ENCODE results near the gene UNC93A.
"Not testable (repeated sequence)": the region's sequence is repeated elsewhere in the genome, so short reads cannot be mapped to it uniquely, and the experiment has no call there.

UNC93A gene

DNA sequence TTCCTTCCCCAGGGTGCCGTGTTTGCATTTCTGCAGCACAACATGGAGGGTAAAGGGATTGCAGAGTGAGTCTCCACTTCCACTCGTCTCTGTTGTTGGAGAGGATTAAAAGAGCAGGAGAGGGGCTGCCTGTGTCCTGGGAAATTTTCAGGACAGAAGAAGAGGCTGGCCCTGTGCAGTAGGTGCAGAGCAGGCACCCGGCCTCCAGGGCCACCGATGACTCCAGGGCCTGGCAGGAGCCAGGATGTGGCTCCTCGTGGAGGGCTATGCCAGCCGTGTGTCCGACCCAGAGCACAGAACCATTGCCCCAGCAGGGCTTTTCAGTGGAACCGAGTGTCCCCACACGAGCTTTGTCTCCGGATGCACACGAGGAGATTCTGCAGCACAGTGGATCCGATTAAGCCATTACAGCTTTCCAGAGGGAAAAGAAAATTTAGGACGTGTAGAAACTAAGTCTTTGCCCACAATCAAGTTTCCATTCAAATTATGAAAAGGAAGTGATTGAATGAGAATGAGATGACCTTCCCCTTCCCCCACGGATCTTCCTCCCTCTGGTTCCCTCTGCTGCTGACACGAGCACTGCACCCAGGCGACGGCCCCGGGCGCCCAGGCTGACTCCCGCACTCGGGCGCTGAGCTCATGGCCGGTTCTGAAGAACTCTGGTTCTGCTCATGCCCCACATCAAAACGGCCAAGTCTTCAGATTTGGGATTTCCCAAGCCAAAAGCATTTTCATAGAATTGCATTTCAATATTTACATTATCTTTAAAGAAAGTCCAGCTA is 43.1 kb upstream of the UNC93A start:
- no peak for TF ChIP-seq CTCF (IDR thresholded peaks at IDR 0.05; ENCODE audit: low read depth, low read length, poor library complexity, severe bottlenecking)
- H3K79me2 ChIP-seq (ENCODE audit: control insufficient read depth, low read length): no peaks in the 10 kb centered on the region
- no peaks in the 10 kb centered on the region for H3F3A ChIP-seq (ENCODE audit: control insufficient read depth, insufficient read depth)

DNA sequence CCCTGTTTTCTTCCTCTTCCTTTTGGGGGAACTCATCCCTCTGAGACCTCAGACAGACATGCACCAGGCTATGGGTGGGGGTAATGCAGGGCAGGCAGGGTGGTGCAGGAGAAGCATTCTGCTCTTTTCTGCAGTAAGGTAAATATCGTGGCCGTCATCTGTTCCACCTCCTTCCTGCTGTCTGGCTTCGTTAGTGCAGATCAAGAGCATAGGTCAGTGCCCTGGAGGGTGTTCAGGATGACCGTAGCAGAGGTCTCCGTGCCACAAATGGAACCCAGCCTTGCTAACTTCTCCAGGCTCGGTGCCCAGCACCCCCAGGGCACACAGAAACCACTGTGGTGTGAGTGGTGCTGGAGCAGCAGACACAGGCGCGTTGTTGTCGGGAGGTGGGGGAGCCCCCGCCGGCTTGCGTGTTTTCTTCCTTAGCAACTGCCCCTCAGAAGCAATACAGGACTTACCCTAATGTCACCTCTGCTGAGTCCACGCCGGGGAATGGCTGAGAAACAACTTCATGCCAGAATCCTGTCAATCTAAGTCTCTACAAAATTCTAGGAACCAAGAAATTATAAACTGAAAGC is 42.1 kb upstream of the UNC93A start:
- not testable (repeated sequence) for H3K79me2 ChIP-seq (ENCODE audit: control insufficient read depth, low read length); H3K9me3 ChIP-seq (ENCODE audit: control insufficient read depth, insufficient read depth, low read length); H3F3A ChIP-seq (ENCODE audit: control insufficient read depth, insufficient read depth); H3K27ac ChIP-seq (ENCODE audit: low read depth, low read length); H4K20me1 ChIP-seq (ENCODE audit: control insufficient read depth, insufficient read depth, low read depth, low read length); H3K27me3 ChIP-seq (ENCODE audit: control insufficient read depth, low read length); H3K36me3 ChIP-seq (ENCODE audit: control insufficient read depth, low read length); H3K4me3 ChIP-seq (ENCODE audit: low read length); H3K4me1 ChIP-seq (ENCODE audit: control insufficient read depth, low read length); H3K4me2 ChIP-seq (ENCODE audit: low read length); H3K9me2 ChIP-seq (replicated peaks; ENCODE audit: control insufficient read depth, low read length)

More for the DNA sequence above, 43.1 kb upstream of the UNC93A start:
- Histone ChIP-seq H3K27ac (ENCODE audit: low read depth, low read length) (no peak overlapping the region), H4K20me1 (ENCODE audit: control insufficient read depth, insufficient read depth, low read depth, low read length) (no peaks in the 10 kb centered on the region), H3K9me3 (ENCODE audit: control insufficient read depth, insufficient read depth, low read length) (no peaks in the 10 kb centered on the region), H3K4me3 (ENCODE audit: low read length) (no peak overlapping the region), H3K9me2 (replicated peaks; ENCODE audit: control insufficient read depth, low read length) (no peaks in the 10 kb centered on the region), H3K4me2 (ENCODE audit: low read length) (no peak overlapping the region), H3K27me3 (ENCODE audit: control insufficient read depth, low read length) (peaks cover 4% of the 10 kb centered on the region; the same call in 1 of the 2 replicates), H3K36me3 (ENCODE audit: control insufficient read depth, low read length) (no peaks in the 10 kb centered on the region), H3K4me1 (ENCODE audit: control insufficient read depth, low read length) (no peaks in the 10 kb centered on the region)

DNA sequence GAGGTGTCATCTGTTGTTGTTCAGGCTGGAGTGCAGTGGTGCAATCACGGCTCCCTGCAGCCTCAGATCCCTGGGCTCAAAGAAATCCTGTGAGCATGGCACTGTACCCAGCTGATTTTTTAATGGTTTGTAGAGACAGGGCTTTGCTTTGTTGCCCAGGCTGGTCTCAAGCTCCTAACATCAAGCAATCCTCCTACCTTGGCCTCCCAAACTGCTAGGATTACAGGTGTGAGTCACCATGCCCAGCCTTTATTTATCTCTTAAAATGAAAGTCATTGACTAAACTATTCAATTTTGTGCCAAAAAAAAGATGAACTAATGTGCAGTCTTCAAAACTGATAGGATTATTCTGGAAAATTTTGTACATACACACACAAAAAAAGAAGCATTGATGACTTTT is 38.8 kb upstream of the UNC93A start:
- H3K4me2 ChIP-seq (ENCODE audit: low read length): no peak overlapping the region
- H4K20me1 ChIP-seq (ENCODE audit: control insufficient read depth, insufficient read depth, low read depth, low read length): no peaks in the 10 kb centered on the region
- no peaks in the 10 kb centered on the region for H3K9me3 ChIP-seq (ENCODE audit: control insufficient read depth, insufficient read depth, low read length)
- no peaks in the 10 kb centered on the region for H3K79me2 ChIP-seq (ENCODE audit: control insufficient read depth, low read length)
- no peaks in the 10 kb centered on the region for H3F3A ChIP-seq (ENCODE audit: control insufficient read depth, insufficient read depth)
- no peak overlapping the region for H3K4me3 ChIP-seq (ENCODE audit: low read length)
- peaks cover 5% of the 10 kb centered on the region for H3K27me3 ChIP-seq (ENCODE audit: control insufficient read depth, low read length)
- no peaks in the 10 kb centered on the region for H3K36me3 ChIP-seq (ENCODE audit: control insufficient read depth, low read length)
- H3K27ac ChIP-seq (ENCODE audit: low read depth, low read length): no peak overlapping the region
- no peaks in the 10 kb centered on the region for H3K4me1 ChIP-seq (ENCODE audit: control insufficient read depth, low read length)
- H3K9me2 ChIP-seq (replicated peaks; ENCODE audit: control insufficient read depth, low read length): no peaks in the 10 kb centered on the region
- no peak for TF ChIP-seq CTCF (IDR thresholded peaks at IDR 0.05; ENCODE audit: low read depth, low read length, poor library complexity, severe bottlenecking)
- no peak for TF ChIP-seq EZH2phosphoT487 (IDR thresholded peaks at IDR 0.05; ENCODE audit: borderline replicate concordance, low read length)

- Histone ChIP-seq H3K36me3 (ENCODE audit: control insufficient read depth, low read length) (no peaks in the 10 kb centered on the region), H3K4me2 (ENCODE audit: low read length) (no peak overlapping the region), H3K4me1 (ENCODE audit: control insufficient read depth, low read length) (no peaks in the 10 kb centered on the region), H4K20me1 (ENCODE audit: control insufficient read depth, insufficient read depth, low read depth, low read length) (no peaks in the 10 kb centered on the region), H3K4me3 (ENCODE audit: low read length) (no peak overlapping the region), H3K27ac (ENCODE audit: low read depth, low read length) (no peak overlapping the region), H3F3A (ENCODE audit: control insufficient read depth, insufficient read depth) (no peaks in the 10 kb centered on the region), H3K9me2 (replicated peaks; ENCODE audit: control insufficient read depth, low read length) (no peaks in the 10 kb centered on the region), H3K9me3 (ENCODE audit: control insufficient read depth, insufficient read depth, low read length) (no peaks in the 10 kb centered on the region), H3K27me3 (ENCODE audit: control insufficient read depth, low read length) (peaks cover 6% of the 10 kb centered on the region), H3K79me2 (ENCODE audit: control insufficient read depth, low read length) (no peaks in the 10 kb centered on the region)
- TF ChIP-seq EZH2phosphoT487 (IDR thresholded peaks at IDR 0.05; ENCODE audit: borderline replicate concordance, low read length): no peak
- peak; percentile 53 for TF ChIP-seq CTCF (IDR thresholded peaks at IDR 0.05; ENCODE audit: low read depth, low read length, poor library complexity, severe bottlenecking)
Observed at GRCh38 chr6:167255918-167256553, 35.1 kb upstream of the UNC93A start.
